H9 (cell line): ENCODE results near the gene IGF1R. TPM values are rescaled to one million over a fixed set of nuclear protein-coding genes. Genes with fewer than 3 reads are reported as not detected.

ENCODE experiments used
- DNase-seq: peaks from one replicate; pipeline ENCODE4 v3.0.0-alpha.2; 2017
- H2AFZ ChIP-seq: one replicate; pipeline ENCODE4 v1.6.1; 2013; ENCODE audit warnings: mild to moderate bottlenecking, low read length, control low read depth, moderate library complexity
- H2AK5ac ChIP-seq: 2 replicates; pipeline ENCODE4 v1.6.1; 2013; ENCODE audit warnings: low read length, control low read depth, mixed read lengths; ENCODE audit not compliant: insufficient read length
- H2BK120ac ChIP-seq: one replicate; pipeline ENCODE4 v1.6.1; 2013; ENCODE audit warnings: low read depth, mild to moderate bottlenecking, low read length, control low read depth, inconsistent platforms; ENCODE audit not compliant: poor library complexity, severe bottlenecking
- H2BK12ac ChIP-seq: 2 replicates; pipeline ENCODE4 v1.6.1; 2013; ENCODE audit warnings: low read length, control low read depth, mixed read lengths, low read depth; ENCODE audit not compliant: insufficient read length
- H2BK15ac ChIP-seq: 2 replicates; pipeline ENCODE4 v1.6.1; 2013; ENCODE audit warnings: low read depth, low read length, control low read depth
- H2BK20ac ChIP-seq: one replicate; pipeline ENCODE4 v1.6.1; 2013; ENCODE audit warnings: low read depth, mild to moderate bottlenecking, low read length, control low read depth, inconsistent platforms; ENCODE audit not compliant: poor library complexity, severe bottlenecking
- H2BK5ac ChIP-seq: 2 replicates; pipeline ENCODE4 v1.6.1; 2013; ENCODE audit warnings: low read length, control low read depth, mixed read lengths; ENCODE audit not compliant: insufficient read length
- H3K14ac ChIP-seq: 2 replicates; pipeline ENCODE4 v1.6.1; 2013; ENCODE audit warnings: low read length, control low read depth; ENCODE audit not compliant: insufficient read depth
- H3K18ac ChIP-seq: 2 replicates; pipeline ENCODE4 v1.6.1; 2013; ENCODE audit warnings: low read depth, mild to moderate bottlenecking, mixed read lengths, low read length, control low read depth; ENCODE audit not compliant: insufficient read length
- H3K23ac ChIP-seq: 2 replicates; pipeline ENCODE4 v1.6.1; 2013; ENCODE audit warnings: low read length, control low read depth, mixed read lengths, low read depth; ENCODE audit not compliant: insufficient read length
- H3K23me2 ChIP-seq: 2 replicates; pipeline ENCODE4 v1.6.1; 2013; ENCODE audit warnings: low read depth, mild to moderate bottlenecking, mixed read lengths, low read length, control low read depth; ENCODE audit not compliant: insufficient read length, poor library complexity, severe bottlenecking
- H3K27ac ChIP-seq: 2 replicates; pipeline ENCODE4 v1.5.1; 2013; ENCODE audit warnings: low read length, control low read depth, mixed read lengths, low read depth; ENCODE audit not compliant: insufficient read length
- H3K27me3 ChIP-seq: 2 replicates; pipeline ENCODE4 v1.6.1; 2013; ENCODE audit warnings: low read length, control low read depth, inconsistent platforms; ENCODE audit not compliant: insufficient read depth
- H3K4ac ChIP-seq: 2 replicates; pipeline ENCODE4 v1.6.1; 2013; ENCODE audit warnings: low read depth, mild to moderate bottlenecking, control low read depth, inconsistent platforms, low read length, moderate library complexity
- H3K4me1 ChIP-seq: 2 replicates; pipeline ENCODE4 v1.6.1; 2013; ENCODE audit warnings: low read length, control low read depth, inconsistent platforms; ENCODE audit not compliant: insufficient read depth
- H3K4me2 ChIP-seq: 2 replicates; pipeline ENCODE4 v1.6.1; 2013; ENCODE audit warnings: low read length, control low read depth, mixed read lengths; ENCODE audit not compliant: insufficient read length, insufficient read depth
- H3K56ac ChIP-seq: 2 replicates; pipeline ENCODE4 v1.6.1; 2013; ENCODE audit warnings: low read depth, mild to moderate bottlenecking, mixed read lengths, low read length, control low read depth; ENCODE audit not compliant: insufficient read length
- H3K79me1 ChIP-seq: 2 replicates; pipeline ENCODE4 v1.6.1; 2013; ENCODE audit warnings: low read depth, mild to moderate bottlenecking, moderate library complexity, low read length, control low read depth, inconsistent platforms; ENCODE audit not compliant: insufficient read depth, poor library complexity, severe bottlenecking
- H3K79me2 ChIP-seq: 2 replicates; pipeline ENCODE4 v1.6.1; 2013; ENCODE audit warnings: low read length, control low read depth, inconsistent platforms; ENCODE audit not compliant: insufficient read depth
- H3K9ac ChIP-seq: 2 replicates; pipeline ENCODE4 v1.6.1; 2013; ENCODE audit warnings: low read length, control low read depth, mixed read lengths; ENCODE audit not compliant: insufficient read length; ENCODE audit errors: extremely low read depth
- H3K9me3 ChIP-seq: one replicate; pipeline ENCODE4 v1.6.1; 2013; ENCODE audit warnings: low read depth, low read length, inconsistent platforms; ENCODE audit not compliant: control insufficient read depth
- H3T11ph ChIP-seq: one replicate; pipeline ENCODE4 v1.6.1; 2013; ENCODE audit warnings: mild to moderate bottlenecking, low read length, control low read depth, inconsistent platforms
- H4K20me1 ChIP-seq: one replicate; pipeline ENCODE4 v1.6.1; 2013; ENCODE audit not compliant: control insufficient read depth, insufficient read length, insufficient read depth
- H4K5ac ChIP-seq: 2 replicates; pipeline ENCODE4 v1.6.1; 2013; ENCODE audit warnings: low read depth, mild to moderate bottlenecking, mixed read lengths, low read length, control low read depth; ENCODE audit not compliant: insufficient read length
- H4K8ac ChIP-seq: replicated peaks from 2 replicates; pipeline ENCODE4 v1.6.1; 2013; ENCODE audit warnings: low read length, control low read depth, mixed read lengths, low read depth; ENCODE audit not compliant: insufficient read length
- H4K91ac ChIP-seq: 2 replicates; pipeline ENCODE4 v1.6.1; 2013; ENCODE audit warnings: low read depth, mild to moderate bottlenecking, moderate library complexity, mixed read lengths, low read length, control low read depth; ENCODE audit not compliant: insufficient read length
- H3K27ac Mint-ChIP-seq, 3 experiments: 2 replicates in 2 of 3; 3 replicates in 1 of 3; pipeline ENCODE4 v1.8.0; 2020 to 2021; ENCODE audit warnings: mixed read lengths in 3 of 3, mild to moderate bottlenecking in 1 of 3, moderate library complexity in 1 of 3
- H3K27me3 Mint-ChIP-seq: 2 replicates; pipeline ENCODE4 v1.8.0; 2021; ENCODE audit warnings: low read depth, mild to moderate bottlenecking, moderate library complexity, mixed read lengths
- H3K36me3 Mint-ChIP-seq, 3 experiments: 2 replicates in 2 of 3; 3 replicates in 1 of 3; pipeline ENCODE4 v1.8.0; 2020 to 2021; ENCODE audit warnings: low read depth in 3 of 3, mixed read lengths in 3 of 3; ENCODE audit not compliant: insufficient read depth in 1 of 3
- H3K4me1 Mint-ChIP-seq, 2 experiments: 2 replicates each; pipeline ENCODE4 v1.8.0; 2020; ENCODE audit warnings: mixed read lengths in 2 of 2
- H3K4me3 Mint-ChIP-seq, 2 experiments: 2 replicates in 1 of 2; 3 replicates in 1 of 2; pipeline ENCODE4 v1.8.0; 2020 to 2021; ENCODE audit warnings: mild to moderate bottlenecking in 2 of 2, mixed read lengths in 2 of 2, moderate library complexity in 1 of 2
- H3K9me3 Mint-ChIP-seq, 2 experiments: 2 replicates in 1 of 2; 3 replicates in 1 of 2; pipeline ENCODE4 v1.8.0; 2020; ENCODE audit warnings: mild to moderate bottlenecking in 2 of 2, mixed read lengths in 2 of 2, moderate library complexity in 1 of 2
- CTCF ChIP-seq: fragments of 200-600 bp; sonication (generic); conservative IDR thresholded peaks from 3 replicates; pipeline ENCODE4 v1.8.0; 2021; ENCODE audit warnings: antibody characterized with exemption, mild to moderate bottlenecking
- WGBS: extraction: QIAGEN DNeasy Blood & Tissue Kit; methylation state at CpG from one replicate; pipeline ENCODE4 v1.1.7; 2013; ENCODE audit warnings: missing lambda C conversion rate, low lambda C conversion rate, mixed read lengths; ENCODE audit not compliant: insufficient read length; ENCODE audit errors: extremely low coverage; 5-methylcytosine and 5-hydroxymethylcytosine counted together
- total RNA-seq: library from RNA; stranded (reverse); gene quantifications from 2 replicates; pipeline ENCODE4 v1.2.1, GENCODE V29; 2021

The IGF1R gene
- total RNA-seq, 1 experiment from 2014 or later: 70.0 TPM

GRCh38 chr15:98759277-98759676, 110.9 kb downstream of the IGF1R start:
- no peak for DNase-seq
- no peak overlapping the region for H2BK5ac ChIP-seq
- no peak overlapping the region for H2BK120ac ChIP-seq
- H2BK12ac ChIP-seq: no peak overlapping the region
- H3K79me1 ChIP-seq: peaks cover 24% of the 10 kb centered on the region
- no peak overlapping the region for H2AK5ac ChIP-seq
- H4K5ac ChIP-seq: no peak overlapping the region
- no peak overlapping the region for H3K9ac ChIP-seq
- Mint-ChIP-seq H3K4me1 (peaks cover 41% of the 10 kb centered on the region in 2 experiments), H3K27me3 (no peaks in the 10 kb centered on the region), H3K36me3 (peaks cover 6 to 11% (median 8%) of the 10 kb centered on the region in 3 experiments; a peak in 6 of 7 replicates), H3K27ac (no peak overlapping the region), H3K9me3 (peaks cover 0 to 2% of the 10 kb centered on the region in 2 experiments; a peak in 1 of 5 replicates), H3K4me3 (no peak overlapping the region)
- WGBS: no CpG with 5 or more reads among the region's 3 CpGs
- no peak overlapping the region for H2AFZ ChIP-seq
- no peak overlapping the region for H3K27ac ChIP-seq
- H3K18ac ChIP-seq: no peak overlapping the region
- H2BK15ac ChIP-seq: no peak overlapping the region
- no peak overlapping the region for H3K56ac ChIP-seq
- H4K91ac ChIP-seq: no peak overlapping the region
- no peak overlapping the region for H2BK20ac ChIP-seq
- H3K27me3 ChIP-seq: no peaks in the 10 kb centered on the region
- H3K23me2 ChIP-seq: no peaks in the 10 kb centered on the region
- H3K4ac ChIP-seq: no peak overlapping the region
- no peak overlapping the region for H4K8ac ChIP-seq
- peaks cover 2% of the 10 kb centered on the region for H4K20me1 ChIP-seq
- H3K14ac ChIP-seq: no peak overlapping the region
- H3K4me2 ChIP-seq: no peak overlapping the region
- TF ChIP-seq CTCF: no peak
- no peak overlapping the region for H3K23ac ChIP-seq
- no peak overlapping the region for H3T11ph ChIP-seq
- peaks cover 6% of the 10 kb centered on the region; the same call in 1 of the 2 replicates for H3K4me1 ChIP-seq
- peaks cover 48% of the 10 kb centered on the region; the same call in 1 of the 2 replicates for H3K79me2 ChIP-seq
- H3K9me3 ChIP-seq: no peaks in the 10 kb centered on the region
